SU-DHL-6 (cell line): Measurements from ENCODE around the gene PTPN13.

Experiments used
- H2AFZ ChIP-seq: fragments of 200-600 bp; sonication (generic); 2 replicates; pipeline ENCODE4 v1.6.1; 2014; ENCODE audit warnings: low read depth, mild to moderate bottlenecking, moderate library complexity, mixed read lengths, antibody characterized with exemption, low read length; ENCODE audit not compliant: severe bottlenecking
- H3F3A ChIP-seq: fragments of 200-600 bp; shearing (Covaris generic); 2 replicates; pipeline ENCODE4 v1.6.0; 2016; ENCODE audit warnings: antibody characterized with exemption, mild to moderate bottlenecking; ENCODE audit not compliant: insufficient read depth
- H3K27ac ChIP-seq: fragments of 200-600 bp; sonication (generic); 2 replicates; pipeline ENCODE4 v1.5.1; 2016; ENCODE audit warnings: low read depth, mild to moderate bottlenecking, low read length, moderate library complexity, mixed read lengths
- H3K27me3 ChIP-seq: fragments of 200-600 bp; sonication (generic), shearing (Covaris generic); 2 replicates; pipeline ENCODE4 v1.6.0; 2014; ENCODE audit warnings: mild to moderate bottlenecking, low read length
- H3K36me3 ChIP-seq: fragments of 200-600 bp; sonication (generic); 2 replicates; pipeline ENCODE4 v1.6.1; 2014; ENCODE audit warnings: mild to moderate bottlenecking, low read length, mixed read lengths
- H3K4me2 ChIP-seq: fragments of 300-600, 200-600 bp; shearing (Covaris generic), sonication (generic); 2 replicates; pipeline ENCODE4 v1.6.0; 2014; ENCODE audit warnings: low read length, low read depth, mild to moderate bottlenecking; ENCODE audit not compliant: poor library complexity, severe bottlenecking
- H3K4me3 ChIP-seq: fragments of 200-600 bp; sonication (generic); 2 replicates; pipeline ENCODE4 v1.5.1; 2014; ENCODE audit warnings: antibody characterized with exemption, low read length, mild to moderate bottlenecking, mixed read lengths; ENCODE audit not compliant: insufficient read depth, poor library complexity, severe bottlenecking
- H3K79me2 ChIP-seq: fragments of 200-600 bp; sonication (generic); 2 replicates; pipeline ENCODE4 v1.6.1; 2014; ENCODE audit warnings: mild to moderate bottlenecking, low read length, moderate library complexity; ENCODE audit not compliant: insufficient read depth
- H3K9ac ChIP-seq: fragments of 200-600 bp; sonication (generic); 2 replicates; pipeline ENCODE4 v1.7.0; 2014; ENCODE audit warnings: mild to moderate bottlenecking, low read length
- H3K9me2 ChIP-seq: fragments of 200-600 bp; sonication (generic); replicated peaks from 2 replicates; pipeline ENCODE4 v1.6.1; 2014; ENCODE audit warnings: low read length; ENCODE audit not compliant: insufficient read depth
- H3K9me3 ChIP-seq: fragments of 200-600 bp; sonication (generic); 2 replicates; pipeline ENCODE4 v1.6.1; 2014; ENCODE audit warnings: low read length, mixed read lengths; ENCODE audit not compliant: insufficient read depth
- H4K20me1 ChIP-seq: fragments of 200-600 bp; sonication (generic); 2 replicates; pipeline ENCODE4 v1.6.1; 2014; ENCODE audit warnings: low read depth, mild to moderate bottlenecking, antibody characterized with exemption, low read length, moderate library complexity, mixed read lengths
- CTCF ChIP-seq: fragments of 200-600 bp; sonication (generic); IDR thresholded peaks from one replicate; pipeline ENCODE4 v1.5.1; 2017; ENCODE audit warnings: antibody characterized with exemption, mild to moderate bottlenecking, low read length, moderate library complexity; ENCODE audit not compliant: insufficient read depth, poor library complexity, severe bottlenecking
- EZH2phosphoT487 ChIP-seq: fragments of 200-600 bp; sonication (generic), shearing (Covaris generic); conservative IDR thresholded peaks from 2 replicates; pipeline ENCODE4 v1.6.1; 2018; ENCODE audit warnings: mild to moderate bottlenecking, antibody characterized with exemption, low read length, moderate library complexity, mixed read lengths

PTPN13 gene

GRCh38 chr4:86561256-86561655, 32.9 kb upstream of the PTPN13 start:
- Histone ChIP-seq H4K20me1 (no peaks in the 10 kb centered on the region), H3K9me2 (no peaks in the 10 kb centered on the region), H3K79me2 (no peaks in the 10 kb centered on the region), H3K9me3 (no peaks in the 10 kb centered on the region), H3K9ac (no peak overlapping the region), H3F3A (no peaks in the 10 kb centered on the region), H3K27ac (no peak overlapping the region), H2AFZ (no peak overlapping the region), H3K4me2 (no peak overlapping the region), H3K36me3 (no peaks in the 10 kb centered on the region), H3K4me3 (no peak overlapping the region), H3K27me3 (no peaks in the 10 kb centered on the region)
- no peak for TF ChIP-seq EZH2phosphoT487
- no peak for TF ChIP-seq CTCF

- Histone ChIP-seq H3F3A (no peaks in the 10 kb centered on the region), H3K9me2 (no peaks in the 10 kb centered on the region), H3K27me3 (no peaks in the 10 kb centered on the region), H3K27ac (no peak overlapping the region), H3K36me3 (no peaks in the 10 kb centered on the region), H3K9me3 (no peaks in the 10 kb centered on the region), H3K4me2 (no peak overlapping the region), H2AFZ (no peak overlapping the region), H3K79me2 (no peaks in the 10 kb centered on the region), H3K4me3 (no peak overlapping the region), H3K9ac (no peak overlapping the region), H4K20me1 (no peaks in the 10 kb centered on the region)
- TF ChIP-seq CTCF (no peak), EZH2phosphoT487 (no peak)
Observed at GRCh38 chr4:86563416-86563815, 30.7 kb upstream of the PTPN13 start.

- no peak overlapping the region for H3K9ac ChIP-seq
- H4K20me1 ChIP-seq = no peaks in the 10 kb centered on the region
- H2AFZ ChIP-seq = no peak overlapping the region
- no peak overlapping the region for H3K27ac ChIP-seq
- no peak overlapping the region for H3K4me3 ChIP-seq
- H3K4me2 ChIP-seq = no peak overlapping the region
- no peaks in the 10 kb centered on the region for H3F3A ChIP-seq
- no peaks in the 10 kb centered on the region for H3K79me2 ChIP-seq
- no peaks in the 10 kb centered on the region for H3K9me2 ChIP-seq
- no peaks in the 10 kb centered on the region for H3K27me3 ChIP-seq
- no peaks in the 10 kb centered on the region for H3K36me3 ChIP-seq
- H3K9me3 ChIP-seq = no peaks in the 10 kb centered on the region
- no peak for TF ChIP-seq EZH2phosphoT487
- no peak for TF ChIP-seq CTCF
Observed at GRCh38 chr4:86564795-86565194, 29.3 kb upstream of the PTPN13 start.
